SK-N-SH treated with all-trans-retinoic acid at 6 μM for 48 hours (cell line): Measurements from ENCODE around the gene MMEL1.

Source experiments
- ARNTL ChIP-seq: fragments of 450-650 bp; formaldehyde crosslinking; IDR thresholded peaks from 2 replicates; pipeline ENCODE4 v1.5.0; 2020; ENCODE audit warnings: low read depth, mild to moderate bottlenecking, moderate library complexity, borderline replicate concordance
- BACH2 ChIP-seq: fragments of 250-450 bp; sonication (Bioruptor Pico); IDR thresholded peaks from 2 replicates; pipeline ENCODE4 v1.9.0; 2021; ENCODE audit warnings: mild to moderate bottlenecking, borderline replicate concordance
- OSR1 ChIP-seq: fragments of 250-450 bp; sonication (Bioruptor Pico); IDR thresholded peaks from 2 replicates; pipeline ENCODE4 v1.8.0; 2022; ENCODE audit warnings: moderate library complexity, mild to moderate bottlenecking, inconsistent platforms
- RARB ChIP-seq: fragments of 250-450 bp; sonication (Bioruptor Pico); IDR thresholded peaks from 2 replicates; pipeline ENCODE4 v1.8.0; 2021; ENCODE audit warnings: mild to moderate bottlenecking, moderate library complexity
- SNAI2 ChIP-seq: fragments of 250-450 bp; sonication (Bioruptor Pico); IDR thresholded peaks from 2 replicates; pipeline ENCODE4 v1.5.0; 2020; ENCODE audit warnings: mild to moderate bottlenecking, moderate library complexity
- TCF4 ChIP-seq: fragments of 250-450 bp; sonication (Bioruptor Pico); IDR thresholded peaks from 2 replicates; pipeline ENCODE4 v1.8.0; 2021; ENCODE audit warnings: mild to moderate bottlenecking, moderate library complexity, borderline replicate concordance
- TF ChIP-seq, protein P1 (sequence below): fragments of 250-450 bp; sonication (Bioruptor Pico); IDR thresholded peaks from 2 replicates; pipeline ENCODE4 v1.5.1; 2021; ENCODE audit warnings: mild to moderate bottlenecking, moderate library complexity
- TF ChIP-seq, protein P2 (sequence below): fragments of 250-450 bp; sonication (Bioruptor Pico); IDR thresholded peaks from 2 replicates; pipeline ENCODE4 v1.5.1; 2020; ENCODE audit warnings: low read depth, mild to moderate bottlenecking, moderate library complexity
- TF ChIP-seq, protein P3 (sequence below): fragments of 250-450 bp; sonication (Bioruptor Pico); IDR thresholded peaks from 2 replicates; pipeline ENCODE4 v1.8.0; 2020; ENCODE audit warnings: mild to moderate bottlenecking, moderate library complexity, borderline replicate concordance

DNA sequence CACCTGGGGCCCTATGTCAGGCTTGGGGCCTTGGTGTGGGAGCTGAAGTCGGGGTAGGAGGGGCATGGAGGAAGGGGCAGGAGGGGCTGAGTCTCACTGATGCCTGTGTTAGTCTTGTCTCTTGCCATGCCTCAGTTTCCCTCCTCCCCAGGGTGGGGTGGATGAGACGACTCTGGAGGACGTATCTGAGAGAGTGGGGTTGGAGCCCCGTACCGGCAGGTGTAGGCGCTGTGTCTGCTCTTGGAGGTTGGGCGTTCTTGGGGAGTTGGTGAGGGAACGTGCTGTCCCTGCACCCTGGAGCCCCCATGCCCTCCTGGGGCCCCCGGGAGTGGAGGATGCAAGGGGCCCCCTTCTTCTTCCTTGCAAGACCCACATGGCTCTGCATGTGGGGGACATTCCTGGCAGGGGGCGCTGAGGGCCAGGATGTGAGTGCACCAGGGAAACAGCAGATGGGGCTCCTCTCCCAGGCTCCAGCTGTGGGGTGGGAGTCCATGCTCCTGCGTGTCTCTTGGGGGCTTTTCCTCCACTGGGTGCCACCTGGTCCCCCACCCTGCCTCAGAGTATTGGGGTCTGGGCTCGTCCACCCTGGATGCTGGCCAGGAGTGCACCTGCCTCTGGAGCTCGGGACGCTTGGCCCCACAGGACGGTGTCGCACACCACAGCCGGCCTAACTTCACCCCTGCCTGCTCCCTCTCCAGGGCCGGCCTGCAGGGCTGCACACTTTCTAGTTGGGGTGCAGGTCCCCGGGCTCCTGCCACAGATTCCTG, 78.0 kb downstream of the MMEL1 start:
- TF ChIP-seq SNAI2 (no peak), RARB (CRISPR knock-in tag) (no peak), OSR1 (no peak), ARNTL (CRISPR knock-in tag) (no peak), TCF4 (CRISPR knock-in tag) (no peak), BACH2 (CRISPR knock-in tag) (no peak)
- TF ChIP-seq, protein P1, sequence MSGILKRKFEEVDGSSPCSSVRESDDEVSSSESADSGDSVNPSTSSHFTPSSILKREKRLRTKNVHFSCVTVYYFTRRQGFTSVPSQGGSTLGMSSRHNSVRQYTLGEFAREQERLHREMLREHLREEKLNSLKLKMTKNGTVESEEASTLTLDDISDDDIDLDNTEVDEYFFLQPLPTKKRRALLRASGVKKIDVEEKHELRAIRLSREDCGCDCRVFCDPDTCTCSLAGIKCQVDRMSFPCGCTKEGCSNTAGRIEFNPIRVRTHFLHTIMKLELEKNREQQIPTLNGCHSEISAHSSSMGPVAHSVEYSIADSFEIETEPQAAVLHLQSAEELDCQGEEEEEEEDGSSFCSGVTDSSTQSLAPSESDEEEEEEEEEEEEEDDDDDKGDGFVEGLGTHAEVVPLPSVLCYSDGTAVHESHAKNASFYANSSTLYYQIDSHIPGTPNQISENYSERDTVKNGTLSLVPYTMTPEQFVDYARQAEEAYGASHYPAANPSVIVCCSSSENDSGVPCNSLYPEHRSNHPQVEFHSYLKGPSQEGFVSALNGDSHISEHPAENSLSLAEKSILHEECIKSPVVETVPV (CRISPR knock-in tag): no peak
- TF ChIP-seq, protein P2, sequence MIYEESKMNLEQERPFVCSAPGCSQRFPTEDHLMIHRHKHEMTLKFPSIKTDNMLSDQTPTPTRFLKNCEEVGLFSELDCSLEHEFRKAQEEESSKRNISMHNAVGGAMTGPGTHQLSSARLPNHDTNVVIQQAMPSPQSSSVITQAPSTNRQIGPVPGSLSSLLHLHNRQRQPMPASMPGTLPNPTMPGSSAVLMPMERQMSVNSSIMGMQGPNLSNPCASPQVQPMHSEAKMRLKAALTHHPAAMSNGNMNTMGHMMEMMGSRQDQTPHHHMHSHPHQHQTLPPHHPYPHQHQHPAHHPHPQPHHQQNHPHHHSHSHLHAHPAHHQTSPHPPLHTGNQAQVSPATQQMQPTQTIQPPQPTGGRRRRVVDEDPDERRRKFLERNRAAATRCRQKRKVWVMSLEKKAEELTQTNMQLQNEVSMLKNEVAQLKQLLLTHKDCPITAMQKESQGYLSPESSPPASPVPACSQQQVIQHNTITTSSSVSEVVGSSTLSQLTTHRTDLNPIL (CRISPR knock-in tag): no peak
- TF ChIP-seq, protein P3, sequence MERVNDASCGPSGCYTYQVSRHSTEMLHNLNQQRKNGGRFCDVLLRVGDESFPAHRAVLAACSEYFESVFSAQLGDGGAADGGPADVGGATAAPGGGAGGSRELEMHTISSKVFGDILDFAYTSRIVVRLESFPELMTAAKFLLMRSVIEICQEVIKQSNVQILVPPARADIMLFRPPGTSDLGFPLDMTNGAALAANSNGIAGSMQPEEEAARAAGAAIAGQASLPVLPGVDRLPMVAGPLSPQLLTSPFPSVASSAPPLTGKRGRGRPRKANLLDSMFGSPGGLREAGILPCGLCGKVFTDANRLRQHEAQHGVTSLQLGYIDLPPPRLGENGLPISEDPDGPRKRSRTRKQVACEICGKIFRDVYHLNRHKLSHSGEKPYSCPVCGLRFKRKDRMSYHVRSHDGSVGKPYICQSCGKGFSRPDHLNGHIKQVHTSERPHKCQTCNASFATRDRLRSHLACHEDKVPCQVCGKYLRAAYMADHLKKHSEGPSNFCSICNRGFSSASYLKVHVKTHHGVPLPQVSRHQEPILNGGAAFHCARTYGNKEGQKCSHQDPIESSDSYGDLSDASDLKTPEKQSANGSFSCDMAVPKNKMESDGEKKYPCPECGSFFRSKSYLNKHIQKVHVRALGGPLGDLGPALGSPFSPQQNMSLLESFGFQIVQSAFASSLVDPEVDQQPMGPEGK (CRISPR knock-in tag): no peak
